ENCODE data around the gene BEGAIN. TPM values are rescaled to one million over a fixed set of nuclear protein-coding genes. Genes with fewer than 3 reads are reported as not detected.

Gene BEGAIN
- total RNA-seq, 1 experiment from 2014 or later, result 0.54 TPM

GRCh38 chr14:100605706-100606686, 18.8 kb upstream of the BEGAIN start:
- Mint-ChIP-seq H3K4me1 (ENCODE audit: low read depth, unreplicated experiment) (no peaks in the 10 kb centered on the region), H3K4me3 (ENCODE audit: unreplicated experiment) (no peak overlapping the region), H3K27me3 (ENCODE audit: insufficient read depth, unreplicated experiment) (peaks cover 22% of the 10 kb centered on the region), H3K36me3 (ENCODE audit: insufficient read depth, unreplicated experiment) (no peaks in the 10 kb centered on the region), H3K27ac (ENCODE audit: unreplicated experiment) (no peak overlapping the region), H3K9me3 (ENCODE audit: unreplicated experiment) (peaks cover 13% of the 10 kb centered on the region)
- Histone ChIP-seq H3K36me3 (ENCODE audit: control insufficient read depth, insufficient read depth, low read length) (no peaks in the 10 kb centered on the region), H3K4me3 (ENCODE audit: low read depth, low read length) (no peak overlapping the region), H3K9me3 (no peaks in the 10 kb centered on the region), H3K27me3 (replicated peaks; ENCODE audit: control insufficient read depth, insufficient read depth, low read length) (no peaks in the 10 kb centered on the region), H3K4me1 (no peaks in the 10 kb centered on the region)
- intact Hi-C loops (cut with micrococcal nuclease; ENCODE audit: unreplicated experiment), result no loop called here
- CTCF ChIA-PET, result no interaction called here
- peak in 1 of 2 experiments; percentile 4 for DNase-seq
- POLR2A ChIA-PET, result no interaction called here
- BruUV-seq (replicated peaks), result no TSS peak
- TF ChIP-seq CTCF (IDR thresholded peaks at IDR 0.05; ENCODE audit: insufficient read depth in 1 of 2, low read depth in 1 of 2, low read length in 1 of 2, severe bottlenecking in 1 of 2, unreplicated experiment in 1 of 2), result no peak

- H3K4me1 Mint-ChIP-seq (ENCODE audit: low read depth, unreplicated experiment), result no peaks in the 10 kb centered on the region
- intact Hi-C loops (cut with micrococcal nuclease; ENCODE audit: unreplicated experiment), result no loop called here
- H3K27me3 Mint-ChIP-seq (ENCODE audit: insufficient read depth, unreplicated experiment), result peaks cover 26% of the 10 kb centered on the region
- CTCF ChIA-PET, result no interaction called here
- no peak for TF ChIP-seq CTCF (IDR thresholded peaks at IDR 0.05; ENCODE audit: insufficient read depth in 1 of 2, low read depth in 1 of 2, low read length in 1 of 2, severe bottlenecking in 1 of 2, unreplicated experiment in 1 of 2)
- no peaks in the 10 kb centered on the region for H3K36me3 Mint-ChIP-seq (ENCODE audit: insufficient read depth, unreplicated experiment)
- POLR2A ChIA-PET, result no interaction called here
- Histone ChIP-seq H3K27me3 (replicated peaks; ENCODE audit: control insufficient read depth, insufficient read depth, low read length) (no peaks in the 10 kb centered on the region), H3K36me3 (ENCODE audit: control insufficient read depth, insufficient read depth, low read length) (no peaks in the 10 kb centered on the region), H3K4me1 (no peaks in the 10 kb centered on the region), H3K4me3 (ENCODE audit: low read depth, low read length) (no peak overlapping the region), H3K9me3 (no peaks in the 10 kb centered on the region)
- H3K9me3 Mint-ChIP-seq (ENCODE audit: unreplicated experiment), result peaks cover 16% of the 10 kb centered on the region
- no peak overlapping the region for H3K27ac Mint-ChIP-seq (ENCODE audit: unreplicated experiment)
- no peak overlapping the region for H3K4me3 Mint-ChIP-seq (ENCODE audit: unreplicated experiment)
- no TSS peak for BruUV-seq (replicated peaks)
- DNase-seq, result peak in 1 of 2 experiments; percentile 19
Measured at GRCh38 chr14:100605230-100605629, 18.0 kb upstream of the BEGAIN start.

- Mint-ChIP-seq H3K27ac (ENCODE audit: unreplicated experiment) (no peak overlapping the region), H3K4me1 (ENCODE audit: low read depth, unreplicated experiment) (no peaks in the 10 kb centered on the region), H3K36me3 (ENCODE audit: insufficient read depth, unreplicated experiment) (no peaks in the 10 kb centered on the region), H3K9me3 (ENCODE audit: unreplicated experiment) (peaks cover 16% of the 10 kb centered on the region), H3K4me3 (ENCODE audit: unreplicated experiment) (no peak overlapping the region), H3K27me3 (ENCODE audit: insufficient read depth, unreplicated experiment) (peaks cover 31% of the 10 kb centered on the region)
- intact Hi-C loops (cut with micrococcal nuclease; ENCODE audit: unreplicated experiment), result no loop called here
- ChIA-PET POLR2A (no interaction called here), CTCF (no interaction called here)
- BruUV-seq (replicated peaks), result no TSS peak
- Histone ChIP-seq H3K27me3 (replicated peaks; ENCODE audit: control insufficient read depth, insufficient read depth, low read length) (no peaks in the 10 kb centered on the region), H3K36me3 (ENCODE audit: control insufficient read depth, insufficient read depth, low read length) (no peaks in the 10 kb centered on the region), H3K4me3 (ENCODE audit: low read depth, low read length) (no peak overlapping the region), H3K9me3 (no peaks in the 10 kb centered on the region), H3K4me1 (no peaks in the 10 kb centered on the region)
- TF ChIP-seq CTCF (IDR thresholded peaks at IDR 0.05; ENCODE audit: insufficient read depth in 1 of 2, low read depth in 1 of 2, low read length in 1 of 2, severe bottlenecking in 1 of 2, unreplicated experiment in 1 of 2), result no peak
- peak in 1 of 2 experiments; percentile 20 for DNase-seq
Measured at GRCh38 chr14:100604709-100605108, 17.5 kb upstream of the BEGAIN start.
